Measurements from ENCODE around the gene NME7.

NME7 gene

GRCh38 chr1:169307176-169307575 lies 60.4 kb downstream of the NME7 start:
- no peak for TF ChIP-seq CTCF (IDR thresholded peaks at IDR 0.05; ENCODE audit: insufficient read depth, low read length, poor library complexity, severe bottlenecking)
- no peak for DNase-seq (ENCODE audit: extremely low read depth, insufficient read length)
- Histone ChIP-seq H3K4me3 (replicated peaks; ENCODE audit: low read depth, low read length) (no peak overlapping the region), H3K36me3 (ENCODE audit: control insufficient read depth, insufficient read depth, low read length) (no peaks in the 10 kb centered on the region), H3K27me3 (replicated peaks; ENCODE audit: control insufficient read depth, insufficient read depth, low read length) (no peaks in the 10 kb centered on the region)

GRCh38 chr1:169305948-169306347 lies 61.6 kb downstream of the NME7 start:
- Histone ChIP-seq H3K36me3 (ENCODE audit: control insufficient read depth, insufficient read depth, low read length) (no peaks in the 10 kb centered on the region), H3K4me3 (replicated peaks; ENCODE audit: low read depth, low read length) (no peak overlapping the region), H3K27me3 (replicated peaks; ENCODE audit: control insufficient read depth, insufficient read depth, low read length) (no peaks in the 10 kb centered on the region)
- no peak for TF ChIP-seq CTCF (IDR thresholded peaks at IDR 0.05; ENCODE audit: insufficient read depth, low read length, poor library complexity, severe bottlenecking)
- no peak for DNase-seq (ENCODE audit: extremely low read depth, insufficient read length)

GRCh38 chr1:169305356-169305755 lies 62.2 kb downstream of the NME7 start:
- TF ChIP-seq CTCF (IDR thresholded peaks at IDR 0.05; ENCODE audit: insufficient read depth, low read length, poor library complexity, severe bottlenecking), result no peak
- H3K36me3 ChIP-seq (ENCODE audit: control insufficient read depth, insufficient read depth, low read length), result no peaks in the 10 kb centered on the region
- H3K27me3 ChIP-seq (replicated peaks; ENCODE audit: control insufficient read depth, insufficient read depth, low read length), result no peaks in the 10 kb centered on the region
- no peak overlapping the region for H3K4me3 ChIP-seq (replicated peaks; ENCODE audit: low read depth, low read length)
- no peak for DNase-seq (ENCODE audit: extremely low read depth, insufficient read length)

GRCh38 chr1:169300854-169301253 lies 66.7 kb downstream of the NME7 start:
- no peak for DNase-seq (ENCODE audit: extremely low read depth, insufficient read length)
- TF ChIP-seq CTCF (IDR thresholded peaks at IDR 0.05; ENCODE audit: insufficient read depth, low read length, poor library complexity, severe bottlenecking), result no peak
- no peaks in the 10 kb centered on the region for H3K27me3 ChIP-seq (replicated peaks; ENCODE audit: control insufficient read depth, insufficient read depth, low read length)
- H3K4me3 ChIP-seq (replicated peaks; ENCODE audit: low read depth, low read length), result no peak overlapping the region
- no peaks in the 10 kb centered on the region for H3K36me3 ChIP-seq (ENCODE audit: control insufficient read depth, insufficient read depth, low read length)

GRCh38 chr1:169298441-169298840 lies 69.2 kb downstream of the NME7 start:
- Histone ChIP-seq H3K27me3 (replicated peaks; ENCODE audit: control insufficient read depth, insufficient read depth, low read length) (no peaks in the 10 kb centered on the region), H3K4me3 (replicated peaks; ENCODE audit: low read depth, low read length) (no peak overlapping the region), H3K36me3 (ENCODE audit: control insufficient read depth, insufficient read depth, low read length) (no peaks in the 10 kb centered on the region)
- no peak for TF ChIP-seq CTCF (IDR thresholded peaks at IDR 0.05; ENCODE audit: insufficient read depth, low read length, poor library complexity, severe bottlenecking)
- no peak for DNase-seq (ENCODE audit: extremely low read depth, insufficient read length)

- no peak overlapping the region for H3K4me3 ChIP-seq (replicated peaks; ENCODE audit: low read depth, low read length)
- no peak for TF ChIP-seq CTCF (IDR thresholded peaks at IDR 0.05; ENCODE audit: insufficient read depth, low read length, poor library complexity, severe bottlenecking)
- no peaks in the 10 kb centered on the region for H3K27me3 ChIP-seq (replicated peaks; ENCODE audit: control insufficient read depth, insufficient read depth, low read length)
- no peak for DNase-seq (ENCODE audit: extremely low read depth, insufficient read length)
- no peaks in the 10 kb centered on the region for H3K36me3 ChIP-seq (ENCODE audit: control insufficient read depth, insufficient read depth, low read length)
Measured at GRCh38 chr1:169295846-169296245, 71.8 kb downstream of the NME7 start.
